GM12878 (cell line): ENCODE results near the gene OR51B4. TPM values are rescaled to one million over a fixed set of nuclear protein-coding genes. Genes with fewer than 3 reads are reported as not detected.

Experiments
- ATAC-seq: fragments of 200-7000 bp; cut with Tn5 transposase; 3 replicates; pipeline ENCODE4 v1.9.1; 2020; ENCODE audit warnings: mild to moderate bottlenecking, moderate library complexity
- BruUV-seq: library from RNA; stranded (reverse); fragments of 400-500 nt; replicated peaks from 2 replicates; lab custom pipeline; 2021; lab: Mats Ljungman, UMichigan
- CTCF ChIA-PET: fragments of 300-600 bp; sonication (Branson Sonifier 250); formaldehyde crosslinking; extraction: SDS; loops from one replicate; lab custom pipeline; 2021; ENCODE audit warnings: inconsistent platforms; lab: Yijun Ruan, JAX
- POLR2A ChIA-PET: fragments of 350-600 bp; formaldehyde crosslinking; extraction: SDS; loops from one replicate; lab custom pipeline; 2021; ENCODE audit warnings: inconsistent platforms; lab: Charles Lee
- RAD21 ChIA-PET: fragments of 300-600 bp; sonication (Branson Sonifier 250); formaldehyde crosslinking; loops from one replicate; lab custom pipeline; 2023; ENCODE audit warnings: antibody characterized with exemption; ENCODE audit not compliant: unreplicated experiment; lab: Charles Lee
- SMC1A ChIA-PET: fragments of 300-600 bp; sonication (Branson Sonifier 250); formaldehyde crosslinking; loops from one replicate; lab custom pipeline; 2023; ENCODE audit not compliant: unreplicated experiment, uncharacterized antibody; lab: Charles Lee
- DNase-seq: peaks from one replicate; pipeline ENCODE4 v3.0.0-alpha.2; 2011; ENCODE audit warnings: low read depth, low spot score
- FAIRE-seq: peaks from 3 replicates; lab custom pipeline; 2011; peaks lifted over from hg19 to GRCh38; lab: Jason Lieb, UNC
- H2AFZ ChIP-seq: 2 replicates; pipeline ENCODE4 v1.6.0; 2011; ENCODE audit warnings: low read depth, low read length, control low read depth; ENCODE audit not compliant: control insufficient read depth
- H3K27ac ChIP-seq: 2 replicates; pipeline ENCODE4 v1.5.1; 2011; ENCODE audit warnings: control low read depth; ENCODE audit not compliant: control insufficient read depth, insufficient read depth
- H3K27me3 ChIP-seq, 2 experiments: replicated peaks in 1 of 2; 2 replicates each; pipeline versions ENCODE4 v1.6.0 to v1.6.1; 2011; ENCODE audit warnings: low read length in 1 of 2; ENCODE audit not compliant: control insufficient read depth in 2 of 2, insufficient read depth in 2 of 2
- H3K36me3 ChIP-seq, 2 experiments: 2 replicates each; pipeline ENCODE4 v1.5.1; 2011; ENCODE audit warnings: low read length in 1 of 2; ENCODE audit not compliant: control insufficient read depth in 2 of 2, insufficient read depth in 2 of 2
- H3K4me1 ChIP-seq: 2 replicates; pipeline ENCODE4 v1.6.1; 2011; ENCODE audit warnings: mild to moderate bottlenecking, low read length, moderate library complexity, mixed read lengths; ENCODE audit not compliant: control insufficient read depth, insufficient read depth
- H3K4me2 ChIP-seq: 2 replicates; pipeline ENCODE4 v1.6.0; 2011; ENCODE audit warnings: control low read depth; ENCODE audit not compliant: control insufficient read depth, insufficient read depth
- H3K4me3 ChIP-seq: fragments of 200-600 bp; sonication (generic); 2 replicates; pipeline ENCODE4 v1.5.1; 2016
- H3K79me2 ChIP-seq: 2 replicates; pipeline ENCODE4 v1.6.0; 2011; ENCODE audit warnings: low read length; ENCODE audit not compliant: control insufficient read depth, insufficient read depth
- H3K9ac ChIP-seq: 2 replicates; pipeline ENCODE4 v1.8.0; 2011; ENCODE audit warnings: low read length, control low read depth, mixed read lengths; ENCODE audit not compliant: control insufficient read depth, insufficient read depth
- H3K9me3 ChIP-seq: replicated peaks from 3 replicates; pipeline ENCODE4 v1.5.1; 2011; ENCODE audit warnings: mild to moderate bottlenecking, low read length; ENCODE audit not compliant: control insufficient read depth, insufficient read depth
- H4K20me1 ChIP-seq: 2 replicates; pipeline ENCODE4 v1.6.0; 2011; ENCODE audit not compliant: control insufficient read depth, insufficient read depth
- ATF2 ChIP-seq: IDR thresholded peaks from 2 replicates; pipeline ENCODE4 v1.6.1; 2012; ENCODE audit warnings: low read length, inconsistent platforms
- CBX5 ChIP-seq: sonication (generic); IDR thresholded peaks from 2 replicates; pipeline ENCODE4 v1.6.1; 2016; ENCODE audit warnings: low read depth, moderate library complexity, mild to moderate bottlenecking, inconsistent platforms
- CHD2 ChIP-seq: IDR thresholded peaks from 2 replicates; pipeline ENCODE4 v1.6.1; 2011; ENCODE audit warnings: low read depth, low read length, improper control_type of control experiment, borderline replicate concordance
- NR2C2 ChIP-seq: IDR thresholded peaks from 2 replicates; pipeline ENCODE4 v1.6.1; 2011; ENCODE audit warnings: borderline replicate concordance, low read depth; ENCODE audit not compliant: control insufficient read depth, insufficient read length
- PKNOX1 ChIP-seq: fragments of 450-650 bp; IDR thresholded peaks from 2 replicates; pipeline ENCODE4 v1.6.1; 2016; ENCODE audit warnings: mild to moderate bottlenecking
- SIN3A ChIP-seq: IDR thresholded peaks from 2 replicates; pipeline ENCODE4 v1.6.1; 2012; ENCODE audit warnings: low read depth, low read length, improper control_type of control experiment
- SIX5 ChIP-seq: IDR thresholded peaks from 2 replicates; pipeline ENCODE4 v1.6.1; 2011; ENCODE audit warnings: mild to moderate bottlenecking, low read depth, low read length, moderate library complexity; ENCODE audit not compliant: severe bottlenecking
- SMARCA5 ChIP-seq: fragments of 450-650 bp; IDR thresholded peaks from 2 replicates; pipeline ENCODE4 v1.6.1; 2017; ENCODE audit warnings: mild to moderate bottlenecking
- ZNF217 ChIP-seq: fragments of 450-650 bp; IDR thresholded peaks from 2 replicates; pipeline ENCODE4 v1.6.1; 2017; ENCODE audit warnings: antibody characterized with exemption, mild to moderate bottlenecking
- WGBS: methylation state at CpG from one replicate; pipeline ENCODE4 v1.1.6; 2016; ENCODE audit warnings: low lambda C conversion rate; ENCODE audit not compliant: insufficient replicate concordance, insufficient coverage; ENCODE audit errors: missing lambda C conversion rate; 5-methylcytosine and 5-hydroxymethylcytosine counted together
- in situ Hi-C: fragments of 300-500 bp; cut with MboI; formaldehyde crosslinking; loops from 9 replicates; pipeline ENCODE4 v1.14.3; 2018; ENCODE audit warnings: mixed read lengths
- intact Hi-C: fragments of 100-400 bp; cut with micrococcal nuclease; formaldehyde crosslinking; loops from one replicate; pipeline ENCODE4 v1.14.2; 2022; ENCODE audit not compliant: unreplicated experiment
- polyA plus RNA-seq, 11 experiments: library from polyadenylated mRNA; depleted of rRNA in 4 of 11; unstranded in 6 of 11; stranded (reverse) in 5 of 11; fragments of >200 nt; fragmentation: Nextera tagmentation in 4 of 11; fragmentation: Illumina TruSeq in 1 of 11; extraction: Ambion mirVana in 4 of 11; extraction: Trizol in 1 of 11; gene quantifications; 1 replicate in 1 of 11; 2 replicates in 10 of 11; pipeline versions ENCODE4 v1.2.1 to v1.2.3, GENCODE V29; 2011 to 2016; ENCODE audit warnings: inconsistent platforms in 2 of 11, missing spikeins in 2 of 11, low read depth in 1 of 11
- total RNA-seq, 4 experiments: library from RNA; depleted of rRNA in 3 of 4; stranded (reverse); fragments of >200 nt in 3 of 4; fragmentation: Illumina TruSeq in 1 of 4; extraction: Trizol in 1 of 4; gene quantifications; 2 replicates each; pipeline versions ENCODE4 v1.2.1 to v1.2.3, GENCODE V29; 2013 to 2021

OR51B4 gene
- total and polyA plus RNA-seq, 10 of the 15 experiments (the other 5 are each of a cell fraction or from before 2014, with no cell fraction given) = 0.23 to 2.1 TPM; not detected in 8

- no peak for TF ChIP-seq CBX5
- TF ChIP-seq ZNF217 = no peak
- no peak for TF ChIP-seq ATF2
- TF ChIP-seq NR2C2 = no peak
- TF ChIP-seq SIX5 = no peak
- TF ChIP-seq SMARCA5 = no peak
- no peak for TF ChIP-seq SIN3A
- TF ChIP-seq CHD2 = no peak
- no peak for TF ChIP-seq PKNOX1
- TF ChIP-seq, all 136 proteins: peak for 0
- H2AFZ ChIP-seq = no peak overlapping the region
- no peak overlapping the region for H3K4me2 ChIP-seq
- DNase-seq (no peak), FAIRE-seq (no peak), ATAC-seq (no peak)
- H3K4me1 ChIP-seq = no peaks in the 10 kb centered on the region
- WGBS = 56% methylated on average over 6 of the region's 6 CpGs
- no peak overlapping the region for H3K27ac ChIP-seq
- H3K9me3 ChIP-seq = no peaks in the 10 kb centered on the region
- H3K36me3 ChIP-seq = no peaks in the 10 kb centered on the region
- H3K27me3 ChIP-seq = no peaks in the 10 kb centered on the region
- H4K20me1 ChIP-seq = no peaks in the 10 kb centered on the region
- no peak overlapping the region for H3K9ac ChIP-seq
- no peaks in the 10 kb centered on the region for H3K79me2 ChIP-seq
- H3K4me3 ChIP-seq = no peak overlapping the region
- in situ Hi-C loops = no loop called here
- intact Hi-C loops = no loop called here
- POLR2A ChIA-PET = no interaction called here
- SMC1A ChIA-PET = interaction anchor here (1.2 to 1.8 kb wide), 2 partner anchors 10 kb away, joined by 3 to 4 read pairs; no protein-coding TSS in a partner anchor
- CTCF ChIA-PET = interaction anchor here (1.4 kb wide), 1 partner anchor 15 kb away, joined by 3 read pairs; no protein-coding TSS in a partner anchor
- RAD21 ChIA-PET = no interaction called here
- BruUV-seq = no TSS peak
These were observed 26.2 kb downstream of the OR51B4 start for GRCh38 chr11:5275369-5276110.
